ENCODE measurements around the gene RAB44.
"Not testable (repeated sequence)": the region's sequence is repeated elsewhere in the genome, so short reads cannot be mapped to it uniquely, and the experiment has no call there.

The RAB44 gene

GRCh38 chr6:36713846-36714245 is 16.2 kb downstream of the RAB44 start:
- DNase-seq (ENCODE audit: low read depth), result no peak

GRCh38 chr6:36714511-36714910 is 16.9 kb downstream of the RAB44 start:
- no peak for DNase-seq (ENCODE audit: low read depth)

GRCh38 chr6:36715469-36715868 is 17.8 kb downstream of the RAB44 start:
- DNase-seq (ENCODE audit: low read depth), result no peak

- DNase-seq (ENCODE audit: low read depth), result no peak
These were observed 19.0 kb downstream of the RAB44 start for GRCh38 chr6:36716476-36717093.

- DNase-seq (ENCODE audit: low read depth), result no peak
These were observed 19.7 kb downstream of the RAB44 start for GRCh38 chr6:36717231-36717825.

GRCh38 chr6:36717871-36718540 is 20.4 kb downstream of the RAB44 start:
- DNase-seq (ENCODE audit: low read depth), result no peak

- no peak for DNase-seq (ENCODE audit: low read depth)
These were observed 20.9 kb downstream of the RAB44 start for GRCh38 chr6:36718560-36718959.

GRCh38 chr6:36719126-36719525 is 21.5 kb downstream of the RAB44 start:
- DNase-seq (ENCODE audit: low read depth), result no peak

GRCh38 chr6:36720251-36721141 is 22.9 kb downstream of the RAB44 start:
- no peak for DNase-seq (ENCODE audit: low read depth)

- DNase-seq (ENCODE audit: low read depth), result no peak
These were observed 23.9 kb downstream of the RAB44 start for GRCh38 chr6:36721369-36722140.

GRCh38 chr6:36722365-36722764 is 24.7 kb downstream of the RAB44 start:
- DNase-seq (ENCODE audit: low read depth), result no peak

GRCh38 chr6:36722879-36723278 is 25.3 kb downstream of the RAB44 start:
- DNase-seq (ENCODE audit: low read depth), result no peak

- not testable (repeated sequence) for DNase-seq (ENCODE audit: low read depth)
These were observed 26.4 kb downstream of the RAB44 start for GRCh38 chr6:36723992-36724391.

- DNase-seq (ENCODE audit: low read depth), result peak; percentile 81
These were observed 27.1 kb downstream of the RAB44 start for GRCh38 chr6:36724514-36725390.

- no peak for DNase-seq (ENCODE audit: low read depth)
These were observed 28.0 kb downstream of the RAB44 start for GRCh38 chr6:36725581-36725980.

GRCh38 chr6:36727505-36728021 is 29.9 kb downstream of the RAB44 start:
- DNase-seq (ENCODE audit: low read depth), result peak; percentile 30

GRCh38 chr6:36728289-36729160 is 30.9 kb downstream of the RAB44 start:
- no peak for DNase-seq (ENCODE audit: low read depth)

GRCh38 chr6:36729161-36729524 is 31.5 kb downstream of the RAB44 start:
- no peak for DNase-seq (ENCODE audit: low read depth)

Data from ELR (cell line).